GM18507 (cell line): ENCODE measurements around the gene ZNF485.
"Not testable (repeated sequence)": the region's sequence is repeated elsewhere in the genome, so short reads cannot be mapped to it uniquely, and the experiment has no call there.

ENCODE experiments used
- DNase-seq: peaks from one replicate; pipeline ENCODE4 v3.0.0; 2011; ENCODE audit warnings: low read depth; ENCODE audit not compliant: insufficient read length; ENCODE audit errors: extremely low spot score
- FAIRE-seq: peaks from 2 replicates; lab custom pipeline; 2011; peaks lifted over from hg19 to GRCh38; lab: Jason Lieb, UNC

The ZNF485 gene

DNA sequence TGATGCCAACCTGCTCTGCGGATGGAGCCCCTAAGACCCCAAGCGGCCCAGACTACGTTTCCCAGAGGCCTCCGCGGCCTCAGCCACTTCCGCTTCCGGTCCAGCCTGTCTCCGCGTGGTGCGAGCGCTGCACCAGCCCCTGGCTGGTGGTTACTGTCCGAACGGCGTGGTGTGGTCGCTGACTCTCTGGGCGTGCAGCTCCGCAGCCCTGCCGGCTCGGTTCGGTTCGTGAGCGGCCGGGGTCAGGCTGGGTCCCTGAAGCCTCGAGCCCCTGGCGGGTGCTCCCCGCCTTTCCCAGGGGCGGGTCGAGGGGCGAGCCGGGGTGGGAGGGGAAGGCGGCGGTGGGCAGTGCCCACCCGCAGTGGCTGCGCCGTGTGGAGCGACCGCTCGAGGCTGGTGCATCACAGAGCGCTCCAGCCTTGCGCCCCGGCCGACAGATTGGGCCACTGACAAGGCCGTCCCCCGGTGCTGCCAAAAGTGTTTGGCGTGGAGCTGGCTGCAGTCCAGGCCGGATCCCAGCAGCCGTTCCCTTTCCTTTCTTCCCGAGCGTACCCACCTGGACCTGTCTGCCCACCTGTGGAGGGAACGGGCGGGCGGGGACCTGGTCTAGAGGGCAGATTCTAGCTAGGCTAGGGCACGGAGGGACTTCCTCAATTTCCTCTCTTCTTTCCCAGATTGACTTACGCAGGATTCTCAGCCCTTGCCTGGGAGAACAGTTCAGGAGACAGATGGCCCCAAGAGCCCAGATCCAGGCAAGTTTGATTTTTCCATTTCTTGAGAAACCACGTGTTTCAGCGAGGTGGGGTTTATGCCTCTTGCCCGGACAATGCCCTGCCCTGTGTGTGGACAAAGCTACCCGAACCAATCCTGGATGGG, at the start of gene ZNF485:
Gene ZNF485, plus strand, starts transcription at position 116 of the 876 bp plus-strand sequence. Its CDS starts 613 bp downstream, at position 729.
- FAIRE-seq (peak; percentile 82), DNase-seq (peak; percentile 75)

DNA sequence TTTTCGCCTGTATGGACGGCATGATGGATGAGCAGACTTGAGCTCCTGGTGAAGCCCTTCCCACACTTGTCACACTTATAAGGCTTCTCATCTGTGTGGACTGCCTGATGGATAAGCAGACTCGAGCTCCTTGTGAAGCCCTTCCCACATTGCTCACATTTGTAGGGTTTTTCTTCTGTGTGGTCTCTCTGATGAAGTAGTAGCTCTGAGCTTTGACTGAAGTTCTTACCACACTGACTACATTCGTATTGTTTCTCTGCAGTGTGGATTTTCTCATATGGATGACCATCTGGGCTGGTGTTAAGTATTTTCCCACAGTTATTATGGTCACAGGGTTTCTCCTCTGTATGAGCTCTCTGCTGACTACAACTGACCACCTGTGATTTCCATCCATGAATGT, 49.0 kb upstream of the ZNF485 start:
- FAIRE-seq (no peak), DNase-seq (no peak)

- DNase-seq: no peak
- no peak for FAIRE-seq
Observed at GRCh38 chr10:43569681-43570080, 36.6 kb upstream of the ZNF485 start.

DNA sequence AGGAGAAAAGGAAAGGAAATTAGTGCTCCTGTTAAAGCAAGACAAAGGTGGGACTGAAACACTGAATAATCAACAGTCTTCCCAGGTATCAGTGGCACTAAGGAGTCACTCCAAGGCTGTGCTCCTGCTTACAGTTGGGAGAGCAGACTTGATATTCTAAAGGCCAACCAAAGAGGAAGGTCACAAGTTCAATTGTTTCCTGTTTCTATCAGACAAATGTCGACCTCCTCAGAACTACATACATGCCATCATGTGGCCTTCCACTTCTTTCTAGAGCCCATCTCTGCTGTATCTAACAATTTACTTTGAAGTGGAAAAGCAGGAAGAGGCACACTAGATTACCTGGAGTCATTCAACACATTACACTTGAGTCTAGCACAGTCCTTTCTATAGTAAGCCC, 35.3 kb upstream of the ZNF485 start:
- FAIRE-seq: no peak
- DNase-seq: no peak

DNA sequence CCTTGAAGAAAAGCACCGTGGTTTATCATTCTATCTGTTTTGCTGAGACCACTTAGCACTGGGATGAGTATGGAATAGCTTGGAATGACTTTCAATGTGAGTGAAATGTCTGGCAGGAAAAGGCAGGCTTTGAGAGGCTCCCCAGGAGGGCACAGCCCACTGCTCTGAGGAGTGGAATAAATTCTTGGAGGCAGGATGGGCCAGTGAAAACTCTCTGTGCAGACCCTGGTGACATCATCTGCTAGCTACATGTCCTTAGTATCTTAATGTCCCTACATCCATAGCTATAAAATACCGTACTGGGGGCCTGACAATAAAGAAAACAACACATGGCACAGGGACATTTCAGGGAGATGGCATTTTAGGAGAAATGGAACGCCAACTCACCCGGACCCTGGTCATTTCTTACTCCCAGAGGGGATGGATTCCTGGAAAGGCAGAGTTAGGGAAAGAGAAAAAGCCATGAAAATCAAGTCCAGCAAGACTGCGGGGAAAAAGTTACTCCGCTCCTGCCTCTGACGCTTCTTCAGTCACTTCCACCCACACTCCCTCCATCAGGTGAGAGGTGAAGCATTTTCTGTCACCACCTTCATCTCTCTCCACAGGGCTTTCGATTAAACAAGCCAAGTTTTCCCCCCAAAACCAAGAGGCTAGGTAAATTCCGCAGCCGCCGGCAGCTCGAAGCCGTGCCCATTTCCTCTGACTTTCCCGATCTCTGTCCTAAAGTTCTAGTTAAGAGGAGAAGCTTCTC, 32.8 kb upstream of the ZNF485 start:
- DNase-seq (no peak), FAIRE-seq (no peak)

DNA sequence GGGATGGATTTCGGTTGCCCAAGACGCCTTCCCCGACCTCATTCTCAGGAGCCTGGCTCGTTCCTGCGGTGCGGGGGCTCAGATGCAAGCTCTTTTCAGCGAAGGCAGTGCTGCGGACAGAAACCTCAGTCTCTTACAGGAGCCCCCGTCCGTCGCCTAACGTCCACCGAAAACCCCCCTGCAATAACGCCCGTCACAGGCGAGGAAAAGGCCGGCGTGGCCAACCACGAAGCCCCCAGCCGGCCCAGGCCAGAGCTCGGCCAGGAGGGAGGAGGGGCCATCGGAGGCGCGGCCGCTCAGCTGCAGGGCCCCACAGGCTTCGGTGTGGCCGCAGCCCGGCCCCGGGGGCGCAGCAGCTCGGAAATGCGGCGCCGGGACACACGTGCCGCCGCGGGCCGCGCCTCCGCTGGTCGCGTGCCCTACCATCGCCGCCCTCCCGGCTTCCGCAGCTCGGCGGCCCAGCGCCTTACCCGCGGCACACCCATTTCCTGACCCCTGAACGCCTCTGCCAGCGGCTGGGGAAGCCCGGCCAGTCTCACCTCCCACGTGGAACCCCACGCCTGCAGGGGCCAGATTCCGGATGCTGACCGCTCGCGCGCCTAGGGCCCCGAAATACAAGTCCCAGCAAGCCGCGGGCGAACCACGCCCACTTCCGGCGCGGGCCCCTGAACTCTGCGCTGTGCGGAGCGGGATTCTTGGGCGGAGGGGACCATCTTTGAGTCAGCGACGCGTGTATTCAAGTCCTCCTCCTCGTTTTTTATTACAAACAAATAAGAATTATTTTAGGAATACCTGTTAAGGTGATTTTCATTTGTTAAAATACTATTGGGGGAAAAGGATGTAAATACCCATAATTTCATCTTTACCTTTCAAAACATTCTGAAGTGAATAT, 32.0 kb upstream of the ZNF485 start, which contains the start of gene ZNF239:
Gene ZNF239, minus strand, starts transcription at position 616 of the 892 bp plus-strand sequence. CDS start 16,537 bp downstream, outside the sequence.
- DNase-seq (peak; percentile 44), FAIRE-seq (peak; percentile 81)

- DNase-seq (no peak), FAIRE-seq (no peak)
Observed at GRCh38 chr10:43574906-43575305, 31.3 kb upstream of the ZNF485 start.

DNA sequence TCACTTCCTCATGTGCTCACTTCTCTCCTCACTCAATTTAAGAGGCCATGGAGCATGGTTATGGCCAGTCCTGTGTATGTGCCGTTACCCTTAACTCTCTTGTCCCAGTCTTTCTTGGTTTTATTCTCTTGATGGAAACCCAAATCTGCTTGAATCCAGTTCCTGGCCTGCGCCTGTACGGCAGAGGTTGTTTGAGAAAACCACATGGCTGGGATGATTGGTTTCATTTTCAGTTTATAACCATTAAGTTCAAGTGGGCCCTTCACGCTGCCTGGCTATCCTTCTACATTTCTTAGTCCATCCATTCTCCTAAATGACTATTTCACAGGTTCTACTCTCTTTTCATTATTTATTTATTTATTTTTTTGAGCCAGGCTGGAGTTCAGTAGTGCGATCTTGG, 30.2 kb upstream of the ZNF485 start:
- DNase-seq: no peak
- no peak for FAIRE-seq

DNA sequence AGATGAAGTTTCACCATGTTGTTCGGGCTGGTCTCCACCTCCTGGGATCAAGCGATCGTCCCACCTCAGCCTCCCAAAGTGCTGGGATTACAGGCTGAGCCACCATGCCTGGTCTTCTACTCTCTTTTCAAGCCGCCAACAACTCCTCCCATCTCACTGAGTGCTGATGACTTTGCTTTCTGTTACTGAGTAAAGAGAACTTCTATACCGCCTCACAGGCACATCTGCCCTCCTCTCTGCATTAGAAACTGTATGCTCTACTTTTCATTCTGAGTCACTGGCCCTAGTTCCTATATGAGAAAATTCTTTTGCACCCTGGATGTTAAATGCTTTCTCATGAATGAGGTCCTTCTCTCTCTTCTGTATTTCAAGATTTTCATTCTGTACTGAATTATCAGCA, 29.7 kb upstream of the ZNF485 start:
- DNase-seq: no peak

GRCh38 chr10:43584051-43584450, 22.2 kb upstream of the ZNF485 start:
- DNase-seq: no peak
- FAIRE-seq: no peak

More for the DNA sequence above, 29.7 kb upstream of the ZNF485 start:
- FAIRE-seq: no peak

DNA sequence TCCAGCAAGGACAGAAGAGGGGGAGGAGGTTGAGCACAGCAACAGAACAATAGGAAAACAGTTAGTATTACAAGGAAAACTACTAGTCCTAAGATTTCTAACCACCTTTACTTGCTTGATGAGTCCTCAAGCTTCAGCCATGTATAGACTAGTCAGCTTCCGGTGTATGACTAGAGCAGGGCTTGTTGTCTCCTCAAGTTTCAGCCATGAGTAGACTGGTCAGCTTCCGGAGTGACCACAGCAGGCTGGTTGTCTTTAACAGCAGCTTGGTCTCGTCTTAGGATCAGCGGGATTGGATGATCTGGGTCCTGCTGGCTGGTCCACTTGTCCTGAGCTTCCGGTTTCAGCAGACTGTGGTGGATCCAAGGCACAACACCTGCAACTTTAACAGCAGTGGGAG, 21.2 kb upstream of the ZNF485 start:
- no peak for DNase-seq
- FAIRE-seq: no peak

GRCh38 chr10:43585981-43586729, 20.1 kb upstream of the ZNF485 start:
- FAIRE-seq: no peak
- DNase-seq: no peak

GRCh38 chr10:43586730-43587115, 19.5 kb upstream of the ZNF485 start:
- not testable (repeated sequence) for FAIRE-seq, DNase-seq

DNA sequence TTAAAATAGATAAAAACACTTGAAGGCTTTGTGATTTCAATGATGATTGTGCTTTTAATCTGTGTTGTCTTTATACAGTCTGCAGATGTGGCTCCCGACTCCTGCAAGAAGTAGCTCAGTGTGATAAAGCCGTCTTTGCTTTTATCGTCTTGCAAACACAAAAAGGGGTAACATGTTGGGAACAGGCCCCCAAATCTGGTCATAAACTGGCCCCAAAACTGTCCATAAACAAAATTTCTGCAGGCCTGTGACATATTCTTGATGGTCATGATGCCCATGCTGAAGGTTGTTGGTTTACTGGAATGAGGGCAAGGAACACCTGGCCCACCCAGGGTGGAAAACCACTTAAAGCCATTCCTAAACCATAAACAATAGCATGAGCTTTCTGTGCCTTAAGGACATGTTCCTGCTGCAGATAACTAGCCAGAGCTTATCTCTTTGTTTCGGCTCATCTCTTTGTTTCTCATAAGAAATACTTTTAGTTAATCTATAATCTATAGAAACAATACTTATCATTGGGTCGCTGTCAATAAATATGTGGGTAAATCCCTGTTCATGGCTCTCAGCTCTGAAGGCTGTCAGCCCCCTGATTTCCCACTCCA, 14.8 kb upstream of the ZNF485 start:
- no peak for FAIRE-seq
- no peak for DNase-seq

GRCh38 chr10:43594944-43595589, 11.2 kb upstream of the ZNF485 start:
- FAIRE-seq: peak; percentile 93

GRCh38 chr10:43595739-43596298, 10.4 kb upstream of the ZNF485 start:
- FAIRE-seq (peak; percentile 72), DNase-seq (no peak)

More at GRCh38 chr10:43594944-43595589, 11.2 kb upstream of the ZNF485 start:
- DNase-seq: peak; percentile 48

DNA sequence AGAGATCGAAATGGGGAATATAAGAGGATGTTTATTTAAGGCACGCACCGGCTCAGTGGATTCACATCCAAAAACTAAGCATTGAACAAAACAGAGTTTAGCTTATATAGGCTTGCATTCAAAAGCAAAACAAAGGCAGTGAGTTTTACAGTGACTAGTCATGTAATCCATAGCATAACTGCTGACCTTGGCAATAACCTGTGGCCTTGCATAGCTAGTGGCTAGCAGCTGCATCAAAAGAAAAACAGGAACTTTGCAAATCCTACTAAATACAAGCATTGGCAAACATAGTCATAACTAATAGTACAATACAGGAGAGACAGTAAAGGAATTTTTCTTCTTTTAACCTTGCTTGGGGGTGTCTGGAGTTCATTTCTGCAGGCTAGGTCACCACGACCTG, 9.7 kb upstream of the ZNF485 start:
- FAIRE-seq: no peak
- DNase-seq: no peak

DNA sequence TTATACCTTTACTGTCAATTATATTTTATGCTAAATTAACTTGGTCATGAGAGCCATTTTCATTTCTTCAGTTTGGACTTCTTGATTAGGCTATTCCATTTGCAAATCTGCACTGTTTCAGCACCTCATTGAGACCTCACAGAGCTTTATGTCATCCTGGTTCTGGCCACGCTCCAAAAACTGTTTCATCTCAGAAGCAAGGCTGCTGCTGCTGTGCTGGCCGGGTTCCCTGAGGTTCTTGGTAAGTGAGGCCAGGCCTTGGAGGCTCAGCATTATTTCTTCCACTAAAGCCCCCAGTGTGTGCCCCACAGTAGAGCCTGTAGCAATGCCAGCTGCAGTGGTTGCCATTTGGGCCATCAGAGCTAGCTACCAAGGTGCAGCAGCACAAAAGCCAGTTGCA, 7.8 kb upstream of the ZNF485 start:
- FAIRE-seq: no peak
- no peak for DNase-seq
